Stimulated activated CD8-positive, alpha-beta memory T cell treated with anti-CD3 and anti-CD28 coated beads, Interleukin-4, amount 100 ng/mL, for 4 hours (primary cell): Measurements from ENCODE around the gene KIF5A.

Experiments used
- DNase-seq, 2 donors: peaks; one replicate each; pipeline ENCODE4 v3.0.0-alpha.2; 2020; ENCODE audit warnings: low read depth in 2 of 2, low spot score in 1 of 2

The KIF5A gene

DNA sequence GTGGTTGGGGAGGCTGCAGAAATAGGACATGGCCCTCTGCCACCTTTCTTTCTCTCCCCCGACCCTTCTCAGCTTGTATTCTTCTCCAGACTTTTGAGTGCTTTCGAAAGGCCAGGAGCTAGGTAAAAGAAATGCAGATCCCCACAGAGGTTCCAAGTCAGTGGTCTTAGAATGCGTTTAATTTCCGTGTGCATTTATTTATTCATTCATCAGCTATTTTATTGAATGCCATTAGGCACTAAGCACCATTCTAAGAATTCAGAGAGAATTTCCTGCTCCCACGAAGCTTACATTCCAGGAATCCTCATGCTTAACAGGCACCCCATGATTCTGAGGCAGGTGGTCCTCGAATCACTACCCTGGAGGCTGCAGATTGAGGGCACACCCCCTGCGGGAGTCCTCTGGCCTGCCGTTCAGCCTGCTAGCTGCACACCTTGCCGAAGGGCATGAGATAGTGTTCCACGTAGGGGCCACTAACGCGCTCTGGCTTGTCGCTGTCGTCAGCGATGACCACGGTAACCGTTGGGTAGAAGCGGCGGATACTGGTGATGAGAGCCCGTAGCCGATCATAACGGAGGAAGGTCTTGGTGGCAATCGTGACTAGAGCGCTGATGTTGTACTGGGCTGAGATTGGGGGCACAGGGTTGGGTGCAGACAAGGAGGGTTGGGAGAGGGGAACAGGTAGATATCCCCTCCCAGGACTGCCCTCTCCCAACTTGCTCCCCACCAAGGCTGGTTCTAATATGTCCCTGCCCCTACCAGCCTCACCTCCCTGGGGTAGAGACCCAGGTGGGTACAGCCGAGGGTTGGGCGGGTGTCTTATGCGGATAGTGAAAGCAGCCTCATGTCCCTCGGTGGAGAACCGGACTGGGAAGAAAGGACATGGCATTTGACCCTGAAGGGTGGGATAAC lies 78.7 kb downstream of the KIF5A start:
- no peak for DNase-seq

DNA sequence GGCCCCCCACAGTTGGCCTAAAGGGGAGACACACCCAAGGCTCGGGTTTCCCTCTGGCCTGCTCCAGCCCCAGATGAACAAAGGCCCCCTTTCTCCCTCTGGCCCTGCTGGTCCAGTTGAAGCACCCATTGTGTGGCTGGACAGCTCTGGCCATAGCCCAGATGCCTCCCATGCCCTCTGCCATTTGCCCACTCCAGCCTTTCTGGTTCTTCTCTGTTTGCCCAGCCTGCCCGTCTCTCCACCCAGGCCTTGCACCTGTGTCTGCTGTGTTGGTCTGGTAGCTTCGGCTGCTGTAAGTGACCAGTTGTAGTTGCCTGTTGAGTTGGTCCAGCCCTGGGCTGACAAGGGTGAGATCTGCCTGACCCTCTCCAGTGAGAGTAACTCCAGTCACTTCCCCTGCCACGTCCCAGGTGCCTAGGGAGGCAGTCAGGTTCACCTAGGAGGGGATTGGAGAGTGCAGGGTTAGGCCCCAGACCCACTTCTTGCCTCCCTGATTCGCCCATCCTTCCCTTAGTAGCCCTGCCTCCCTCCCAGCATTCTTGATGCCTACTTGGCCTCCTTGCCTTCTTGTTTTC lies 80.1 kb downstream of the KIF5A start:
- no peak for DNase-seq

DNA sequence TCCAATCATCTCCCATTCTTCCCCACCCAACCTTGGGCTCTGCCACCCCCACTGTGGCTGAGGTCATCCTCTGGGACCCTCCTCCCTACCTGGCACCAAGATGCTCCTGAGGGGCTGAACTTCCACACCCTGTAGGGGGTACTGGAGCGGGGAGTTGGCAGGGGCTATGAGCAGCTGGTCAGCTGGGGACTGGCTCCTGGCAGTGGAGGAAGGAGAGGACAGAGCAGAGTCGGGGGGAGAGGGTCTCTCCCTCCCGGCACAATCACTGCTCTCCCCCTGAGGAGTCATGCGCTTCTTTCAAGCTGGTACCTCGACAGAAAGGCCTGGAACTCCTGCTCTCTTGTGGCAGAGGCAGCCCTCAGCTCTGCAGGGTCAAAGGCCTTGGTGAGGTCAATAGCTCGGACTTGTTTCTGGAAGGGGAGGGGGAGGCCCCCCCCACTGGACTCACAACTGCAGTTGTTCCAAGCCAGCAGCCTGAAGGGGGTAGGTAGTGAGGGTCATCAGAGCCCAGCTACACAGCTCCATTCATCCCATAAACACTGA lies 81.1 kb downstream of the KIF5A start:
- no peak for DNase-seq

DNA sequence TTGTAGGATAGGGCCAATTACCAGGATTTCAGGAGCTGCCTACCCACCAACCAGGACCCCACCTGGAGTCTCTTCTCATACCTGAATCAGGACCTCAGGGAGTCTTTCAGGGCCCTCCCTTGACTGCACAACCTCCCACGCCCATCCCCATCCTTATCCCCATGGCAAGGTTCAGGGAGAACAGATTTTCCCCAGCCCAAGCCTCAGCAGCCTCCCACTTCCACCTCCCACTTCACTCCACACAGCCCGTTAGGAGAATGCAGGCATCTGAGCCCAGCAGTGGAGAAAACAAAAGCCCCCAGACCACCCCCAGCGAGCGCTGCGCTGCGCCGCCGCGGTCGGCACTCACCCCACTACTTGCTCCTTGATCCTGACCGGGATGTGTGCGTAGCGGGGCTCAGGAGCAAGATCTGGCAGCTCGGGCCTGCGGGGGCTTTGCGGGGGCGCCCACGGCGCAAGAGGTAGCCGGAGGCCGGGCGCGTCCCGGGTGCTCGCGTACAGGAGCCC lies 81.8 kb downstream of the KIF5A start:
- DNase-seq, result no peak

GRCh38 chr12:57632073-57632957 lies 82.5 kb downstream of the KIF5A start:
- DNase-seq, result no peak

DNA sequence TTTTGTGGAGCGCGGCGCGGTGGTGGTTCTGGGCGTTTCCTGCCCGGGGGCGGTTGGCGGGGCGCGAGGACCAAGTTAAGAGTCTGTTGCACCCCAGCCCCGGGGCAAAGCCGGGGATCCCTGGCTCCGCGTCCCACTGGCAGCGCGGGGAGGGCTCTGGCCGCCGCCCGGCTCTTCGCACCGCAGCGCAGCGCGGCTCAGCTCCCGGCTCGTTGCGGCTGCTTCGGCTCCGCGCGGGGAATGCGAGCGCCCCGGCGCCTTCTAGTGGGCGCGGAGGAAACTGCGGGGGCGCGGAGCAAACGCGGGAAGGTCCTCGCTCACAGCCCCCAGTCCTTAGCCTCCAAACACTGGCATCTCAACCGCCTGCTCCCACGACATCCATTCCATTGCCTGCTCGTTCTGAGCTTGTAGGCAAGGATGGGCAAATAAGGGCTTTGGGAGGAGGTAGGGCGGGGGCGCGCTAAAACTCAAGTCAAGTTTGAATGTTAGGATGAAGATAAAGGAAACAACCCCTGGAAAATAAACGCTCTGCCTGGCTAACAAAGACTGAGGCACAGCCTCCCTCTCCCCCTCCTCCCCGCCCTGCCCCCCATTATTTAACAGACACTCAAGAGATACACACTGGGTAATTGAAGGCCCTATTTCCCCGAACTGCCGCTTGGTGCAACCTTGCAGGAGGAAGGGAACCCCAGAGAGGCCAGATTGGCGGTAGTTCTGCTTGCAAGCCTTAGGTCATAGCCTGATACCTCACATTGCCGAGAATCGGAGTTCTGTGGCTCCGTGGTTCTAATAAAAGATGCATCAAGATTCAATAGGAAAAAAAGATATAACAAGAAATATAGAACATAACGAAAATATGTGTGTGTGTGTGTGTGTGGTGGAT lies 83.4 kb downstream of the KIF5A start, which contains the start of gene B4GALNT1:
TSS of gene B4GALNT1 (minus strand) at position 244 of the 883 bp plus-strand sequence. CDS start 1,069 bp downstream, outside the sequence.
- DNase-seq, result peak in 1 of 2 donors; percentile 30
